GM19025 (cell line): ENCODE measurements around the gene MGMT.

Experiments
- ATAC-seq: cut with Tn5 transposase; IDR thresholded peaks from one replicate; pipeline ENCODE4 v1.9.1; 2021; ENCODE audit warnings: mild to moderate bottlenecking, low read depth, moderate library complexity; ENCODE audit not compliant: unreplicated experiment

Gene MGMT

DNA sequence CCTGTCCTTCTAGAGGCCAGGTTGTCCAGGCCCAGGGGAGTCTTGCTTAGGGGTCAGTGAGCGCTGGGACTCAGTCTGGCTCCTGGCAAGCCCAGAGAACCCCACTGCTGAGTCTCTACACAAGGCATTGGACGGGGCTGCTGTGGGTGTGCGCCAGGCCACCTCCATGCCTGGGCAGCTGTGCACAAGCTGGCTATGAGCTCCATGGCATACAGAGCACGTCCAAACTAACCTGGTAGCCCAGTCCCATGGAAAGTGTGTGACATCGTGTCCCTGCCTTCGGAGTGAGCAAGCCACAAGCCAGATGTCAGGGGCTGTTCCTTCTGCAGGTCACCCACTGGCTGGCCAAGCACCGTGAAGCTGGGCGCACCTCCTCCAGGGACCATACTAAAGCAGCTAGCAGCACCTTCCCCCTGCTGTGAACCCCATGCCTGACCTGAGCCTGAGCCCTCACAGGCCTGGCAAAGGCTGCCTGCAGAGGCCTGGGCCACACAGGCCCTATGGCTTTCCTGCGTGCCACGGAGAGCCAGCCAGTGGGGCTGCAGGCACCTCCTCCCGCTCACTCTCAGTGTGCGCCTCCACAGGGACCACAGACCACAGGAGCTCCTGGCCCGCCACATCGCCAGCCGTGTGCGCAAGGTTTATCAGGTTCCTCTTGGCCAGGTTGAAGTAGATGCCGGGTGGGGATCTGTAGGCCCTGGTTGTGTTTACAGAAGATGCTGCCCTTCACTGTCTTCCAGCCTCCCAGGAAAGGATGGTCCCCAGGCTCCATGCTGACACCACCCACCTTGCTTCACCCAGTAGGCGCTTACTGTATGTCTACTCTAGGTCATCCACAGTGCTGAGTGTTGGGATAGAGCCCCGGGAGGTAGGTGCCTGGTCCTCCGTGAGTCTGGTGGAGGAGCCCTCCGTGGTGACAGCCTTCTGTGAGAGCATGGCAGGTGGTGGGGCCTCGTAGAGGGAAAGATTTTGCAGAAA is 277.4 kb downstream of the MGMT start:
- no peak for ATAC-seq

DNA sequence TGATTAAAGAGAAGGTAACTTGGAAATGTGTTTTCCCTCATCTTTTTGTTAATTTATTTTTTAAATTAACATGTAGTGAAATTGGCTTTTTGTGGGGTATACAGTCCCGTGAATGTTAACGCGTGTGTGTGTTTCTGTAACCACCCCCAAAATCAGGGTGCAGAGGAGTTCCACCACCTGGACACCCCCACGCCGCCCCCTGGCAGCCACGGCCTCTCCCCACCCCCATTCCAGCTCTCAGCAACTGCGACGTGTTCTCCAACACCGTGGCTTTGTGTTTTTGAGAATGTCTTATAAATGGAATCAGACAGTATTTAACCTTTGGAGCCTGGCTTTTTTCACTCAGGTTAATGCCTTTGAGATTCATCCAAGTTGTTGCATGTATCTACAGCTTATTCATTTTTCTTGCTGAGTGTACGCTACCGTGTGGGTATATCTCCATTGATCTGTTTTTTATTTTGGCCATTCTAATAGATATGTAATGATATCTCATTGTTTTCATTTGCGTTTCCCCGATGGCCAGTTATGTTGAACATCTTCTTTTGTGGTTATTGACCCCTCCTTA is 278.2 kb downstream of the MGMT start:
- no peak for ATAC-seq

DNA sequence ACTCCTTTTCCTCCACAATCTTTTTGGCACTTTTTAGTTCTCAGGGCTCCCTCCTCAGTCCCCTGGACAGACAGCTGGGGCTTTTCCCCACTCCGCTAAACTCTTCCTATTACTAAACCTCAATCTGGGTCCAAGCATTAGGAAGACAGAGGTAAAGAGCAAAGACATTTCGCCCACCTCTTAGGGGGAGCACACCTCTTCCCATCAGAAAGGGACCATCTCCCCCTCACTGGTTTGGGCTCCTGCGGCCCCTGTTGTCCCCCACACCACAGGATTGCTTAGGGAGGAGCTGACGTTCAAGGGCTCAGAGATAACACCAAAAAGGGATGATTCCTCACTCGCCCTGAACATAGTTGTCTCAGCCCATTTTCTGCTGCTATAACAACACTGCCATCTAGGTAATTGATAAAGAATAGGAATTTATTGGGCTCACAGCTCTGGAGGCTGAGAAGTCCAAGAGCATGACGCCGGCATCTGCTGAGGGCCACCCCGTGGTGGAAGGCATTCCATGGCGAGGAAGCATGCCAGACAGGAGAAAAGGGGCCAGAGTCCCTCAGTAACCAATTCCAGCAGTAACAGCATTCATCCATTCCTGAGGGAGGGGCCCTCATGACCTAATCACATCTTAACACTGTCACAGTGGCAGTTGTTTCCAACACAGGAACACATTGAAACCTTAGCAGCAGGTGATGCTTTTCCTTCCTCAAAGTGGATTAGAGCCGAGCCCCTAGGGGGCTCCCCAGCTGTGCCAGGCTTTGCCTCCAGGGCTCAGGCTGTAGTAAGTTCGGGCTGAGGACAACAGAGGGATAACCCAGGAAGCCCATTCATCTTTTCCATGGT is 287.4 kb downstream of the MGMT start:
- ATAC-seq: no peak

DNA sequence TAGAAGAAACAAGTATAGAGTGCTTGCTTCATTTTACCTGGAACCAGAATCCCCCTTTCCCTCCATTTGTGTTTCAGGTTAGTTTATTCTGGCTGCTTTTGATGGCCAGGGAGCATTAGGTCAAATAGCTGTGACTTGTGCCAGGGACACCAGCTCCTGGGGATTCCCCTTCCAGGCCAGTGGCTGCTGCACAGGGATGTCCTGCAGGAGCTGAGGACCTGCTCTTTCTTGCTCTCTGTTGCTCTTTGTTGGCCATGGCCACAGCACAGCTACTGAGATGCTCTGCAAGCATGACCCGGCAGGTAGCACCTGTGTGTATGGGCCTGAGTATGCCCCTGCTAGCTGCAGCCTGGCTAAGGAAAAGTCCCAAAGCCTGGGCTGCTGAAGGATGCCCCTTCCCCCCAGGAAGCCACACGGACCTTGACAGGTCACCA is 288.1 kb downstream of the MGMT start:
- no peak for ATAC-seq

DNA sequence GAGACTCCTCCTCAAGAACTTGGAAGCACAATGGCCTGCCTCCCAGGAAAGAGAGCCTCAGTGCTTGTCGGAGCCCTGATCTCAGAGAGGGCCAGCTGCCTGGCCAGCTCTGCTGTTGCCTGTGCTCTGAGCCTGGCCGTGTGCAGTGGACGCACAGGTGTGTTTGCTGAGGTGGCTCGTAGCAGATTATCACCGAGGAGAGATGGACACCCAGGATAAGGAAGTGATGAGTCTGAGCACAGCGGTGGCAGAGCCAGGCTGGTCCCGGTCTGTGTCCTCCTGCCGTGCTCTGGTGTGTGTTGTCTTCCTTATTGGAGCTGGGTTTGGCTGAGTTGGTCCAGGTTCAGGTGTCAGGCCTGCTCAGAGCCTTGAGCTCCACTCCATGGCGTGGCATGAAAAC is 288.6 kb downstream of the MGMT start:
- ATAC-seq: no peak

DNA sequence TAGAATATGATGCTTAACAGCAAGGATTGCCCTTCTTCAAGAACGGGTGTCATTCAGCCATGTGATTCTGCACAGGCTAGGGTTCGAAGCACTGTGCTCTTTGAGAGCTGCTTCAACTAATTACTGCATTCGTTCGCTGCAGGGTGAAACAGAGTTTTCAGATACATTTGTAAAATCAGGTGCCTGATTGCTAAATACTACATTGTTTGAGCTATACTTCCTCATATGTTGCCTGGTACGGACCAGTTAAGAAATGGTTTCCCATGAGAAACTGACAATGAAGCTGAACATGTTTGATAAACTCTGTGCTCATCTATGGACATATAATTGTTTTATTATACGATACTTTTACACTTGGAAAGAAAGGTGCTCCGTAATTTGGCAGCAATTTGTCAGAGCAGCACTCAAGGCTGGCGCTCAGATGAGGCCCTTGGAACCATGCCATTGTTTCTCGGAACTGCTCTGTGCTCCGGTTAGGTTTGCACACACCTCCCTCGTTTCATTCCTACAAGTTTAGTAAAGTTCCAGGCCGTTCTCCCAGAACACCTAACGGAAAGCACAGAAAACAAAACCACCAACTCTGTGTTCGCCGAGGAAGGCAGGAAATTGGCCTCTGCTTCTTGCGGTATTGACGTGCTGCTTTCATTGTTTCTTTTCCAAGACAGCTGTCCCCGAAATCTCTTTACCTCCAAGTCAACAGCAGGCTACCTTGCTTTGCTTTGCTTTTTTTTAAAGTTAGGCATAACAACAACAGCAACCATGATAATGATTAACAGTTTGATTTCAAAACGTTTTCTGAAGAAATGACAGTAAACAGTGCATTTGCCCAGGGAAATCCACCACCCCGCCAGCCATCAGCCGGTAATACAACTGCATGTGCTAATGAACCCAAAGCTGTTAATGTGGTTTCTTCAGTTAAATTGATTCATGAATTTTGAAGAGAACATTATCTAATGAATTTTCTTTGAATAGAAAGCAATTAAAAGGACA is 290.2 kb downstream of the MGMT start:
- no peak for ATAC-seq

DNA sequence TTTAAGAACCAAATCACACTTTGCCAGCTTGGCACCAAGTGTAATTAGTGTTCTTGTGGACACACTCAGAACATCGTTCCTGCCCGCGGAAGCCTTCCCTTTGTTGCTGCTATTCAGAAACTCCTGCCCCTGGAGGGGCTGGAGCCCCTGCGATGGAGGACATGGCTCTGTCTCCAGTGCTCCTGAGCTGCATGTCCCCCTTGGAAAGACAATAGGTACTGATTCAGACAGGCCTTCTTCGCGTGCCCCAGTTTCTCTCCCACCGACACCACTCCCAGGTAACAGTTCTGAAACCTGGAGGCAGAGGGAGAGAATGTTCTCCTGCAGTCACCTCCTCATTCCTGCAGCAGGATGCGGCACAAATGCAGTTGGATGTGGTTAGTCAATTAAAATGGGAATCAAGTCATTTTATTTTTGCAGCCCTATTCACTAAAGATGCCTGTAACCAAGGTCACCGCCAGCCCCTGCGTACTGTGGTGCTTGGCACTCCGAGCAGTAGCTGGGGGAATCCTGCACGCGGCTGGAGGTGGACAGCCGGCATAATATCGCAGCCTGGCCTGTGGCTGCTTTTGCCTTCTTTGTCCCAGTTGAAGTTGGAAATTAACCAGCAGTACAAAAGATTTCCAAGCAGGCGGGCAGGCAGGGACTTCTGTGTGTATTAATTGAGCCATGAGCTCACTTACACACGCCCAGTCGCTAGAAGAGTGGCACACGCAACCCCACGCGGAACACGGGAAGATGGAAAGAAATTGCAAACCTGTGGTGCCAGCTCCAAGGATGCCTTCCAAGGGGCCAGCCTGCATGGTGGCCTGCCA is 291.4 kb downstream of the MGMT start:
- no peak for ATAC-seq

DNA sequence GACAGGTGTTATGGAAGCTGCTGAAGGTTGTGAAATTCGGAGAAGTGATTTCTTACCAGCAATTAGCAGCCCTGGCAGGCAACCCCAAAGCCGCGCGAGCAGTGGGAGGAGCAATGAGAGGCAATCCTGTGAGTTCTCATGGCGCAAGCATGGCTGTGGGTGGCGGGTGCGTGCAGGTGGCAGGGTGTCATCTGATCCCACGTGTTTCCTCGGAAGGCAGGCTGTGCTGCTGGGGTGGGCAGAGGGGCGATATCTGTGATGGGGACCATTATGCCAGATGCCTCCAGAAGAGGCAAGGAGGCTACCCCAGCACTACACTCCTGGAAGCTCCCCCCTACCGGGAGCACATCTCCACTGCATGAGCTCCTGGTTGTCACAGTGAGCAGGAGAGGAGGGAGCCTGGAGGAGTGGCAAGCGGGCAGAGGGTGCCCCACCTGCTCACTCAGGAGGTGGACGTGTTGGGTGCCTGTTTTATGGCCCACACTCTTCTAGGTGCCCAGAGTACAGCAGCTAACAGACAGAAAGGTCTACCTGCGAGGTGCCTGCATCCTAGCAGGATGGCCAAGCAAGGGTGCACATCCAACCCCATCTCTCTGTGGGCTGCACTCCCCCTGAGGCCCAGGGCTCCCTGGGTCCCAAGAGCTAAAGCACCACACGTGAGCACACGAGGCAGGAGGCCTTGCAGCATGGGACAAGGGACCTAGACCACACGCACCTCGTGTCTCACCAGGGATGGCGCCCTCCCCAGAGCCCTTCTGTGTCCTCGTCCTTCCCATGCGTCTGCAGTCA is 292.4 kb downstream of the MGMT start:
- no peak for ATAC-seq

DNA sequence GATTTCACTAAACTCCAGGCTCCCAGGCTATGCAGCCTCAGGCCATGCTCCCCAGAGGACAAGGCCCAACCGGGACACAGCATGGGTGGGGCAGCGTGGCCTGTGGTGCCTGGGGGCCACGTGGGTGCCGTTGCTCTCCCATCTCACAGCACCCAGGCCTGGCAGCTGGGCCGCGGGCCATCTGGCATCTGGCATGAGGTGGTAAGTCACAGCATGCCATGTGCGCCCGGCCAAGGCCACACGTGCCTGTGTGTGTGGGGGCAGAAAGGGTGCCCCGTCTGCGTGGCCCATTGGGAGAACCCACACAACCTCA is 292.9 kb downstream of the MGMT start:
- ATAC-seq: no peak

DNA sequence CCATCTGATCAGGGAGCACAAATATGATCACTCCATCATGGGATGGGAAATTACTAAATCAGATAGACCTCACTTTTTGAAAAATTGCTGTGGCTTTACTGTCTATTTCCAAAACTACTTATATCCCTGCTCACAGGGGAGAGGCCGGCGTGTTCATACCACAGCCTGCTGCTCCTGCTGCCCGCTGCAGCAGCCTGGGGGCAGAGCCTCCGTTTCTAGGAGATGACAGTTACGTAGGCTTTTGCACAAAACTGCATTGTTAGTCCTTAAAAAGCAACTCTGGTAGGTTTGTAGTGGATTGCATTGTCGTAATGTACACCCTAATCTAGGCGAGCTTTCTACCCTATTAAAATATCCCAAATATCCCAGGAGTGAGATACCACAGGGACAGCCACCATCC is 293.4 kb downstream of the MGMT start:
- no peak for ATAC-seq

DNA sequence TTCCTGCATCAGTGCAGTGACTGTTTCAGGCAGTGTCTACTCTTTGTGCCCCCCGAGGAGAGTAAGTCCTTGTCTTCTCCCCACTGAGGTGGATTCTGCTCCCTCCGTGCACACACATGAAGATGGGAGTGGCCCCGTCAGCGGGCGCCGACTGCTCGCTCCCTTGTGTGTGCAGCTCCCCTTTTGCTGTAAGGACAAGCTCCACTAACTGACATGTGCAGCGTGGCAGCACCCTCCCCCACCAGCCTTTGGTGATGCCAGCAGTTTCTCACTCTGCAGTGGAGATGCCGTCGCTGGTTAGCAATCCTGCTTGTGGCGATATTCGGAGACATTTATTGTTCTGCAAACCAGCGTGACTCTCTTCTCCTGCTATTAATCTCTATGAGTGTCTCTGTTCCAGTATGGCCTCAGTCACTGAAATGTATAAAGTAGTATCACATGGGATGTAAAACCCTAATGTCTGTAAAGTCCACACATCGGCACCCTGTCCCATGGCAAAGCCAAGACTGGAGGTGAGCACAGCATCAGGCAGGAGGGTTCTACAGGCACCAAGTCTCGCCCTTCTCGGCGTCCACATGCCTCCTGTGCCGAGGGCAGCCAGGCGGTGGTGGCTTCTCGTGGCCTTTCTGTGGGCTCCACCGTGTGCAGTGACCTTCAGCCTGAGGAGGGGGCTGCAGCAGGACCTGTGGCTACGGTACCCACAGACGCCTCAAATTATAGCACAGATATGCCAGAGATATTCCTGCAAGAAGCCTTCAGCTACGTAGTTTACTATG is 294.3 kb downstream of the MGMT start:
- no peak for ATAC-seq

DNA sequence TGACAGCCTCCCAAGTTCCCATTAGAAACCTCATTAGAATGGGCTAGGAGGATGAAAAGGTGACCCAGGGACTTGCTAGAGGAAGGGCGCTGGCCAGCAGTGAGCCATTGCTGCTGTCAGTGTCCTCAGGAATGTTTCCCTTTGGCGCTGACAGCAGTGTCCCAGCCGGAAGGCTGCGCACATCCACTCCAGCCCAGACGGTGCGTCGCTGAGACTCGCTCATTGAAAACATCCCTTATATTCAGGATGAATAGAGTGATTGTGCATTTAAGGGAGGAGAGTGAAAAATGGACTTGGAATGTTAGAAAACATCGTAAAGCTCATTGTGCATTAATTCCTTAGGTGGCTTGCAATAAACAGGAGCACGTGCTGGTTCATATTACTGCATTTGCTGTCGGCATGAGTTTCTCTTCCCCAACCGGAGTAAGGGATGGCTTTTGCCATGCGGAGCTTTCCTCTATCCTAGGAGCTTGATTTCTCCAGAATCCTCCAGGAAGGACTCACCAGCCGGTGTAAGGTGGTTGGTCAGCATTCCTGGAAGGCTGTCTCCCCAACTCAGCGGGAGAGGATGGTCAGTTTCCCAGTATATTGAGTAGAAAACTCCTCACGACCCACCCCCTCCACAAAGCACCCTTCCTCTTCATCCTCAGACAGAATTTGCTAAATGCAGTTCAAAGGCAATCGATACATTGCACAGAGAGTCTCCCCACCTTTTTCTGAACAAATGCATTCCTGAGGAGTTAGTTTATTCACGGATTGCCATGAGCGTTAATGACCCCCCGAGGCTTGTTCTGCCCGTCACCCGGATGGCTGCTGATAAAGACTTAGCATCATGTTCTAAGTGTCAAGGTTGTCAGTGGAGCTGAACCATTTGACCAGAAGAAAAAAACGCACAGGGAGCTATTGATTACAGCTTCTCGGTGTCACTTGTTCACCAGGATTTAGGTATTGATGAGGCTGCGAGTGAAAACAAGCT is 295.2 kb downstream of the MGMT start:
- ATAC-seq: no peak

DNA sequence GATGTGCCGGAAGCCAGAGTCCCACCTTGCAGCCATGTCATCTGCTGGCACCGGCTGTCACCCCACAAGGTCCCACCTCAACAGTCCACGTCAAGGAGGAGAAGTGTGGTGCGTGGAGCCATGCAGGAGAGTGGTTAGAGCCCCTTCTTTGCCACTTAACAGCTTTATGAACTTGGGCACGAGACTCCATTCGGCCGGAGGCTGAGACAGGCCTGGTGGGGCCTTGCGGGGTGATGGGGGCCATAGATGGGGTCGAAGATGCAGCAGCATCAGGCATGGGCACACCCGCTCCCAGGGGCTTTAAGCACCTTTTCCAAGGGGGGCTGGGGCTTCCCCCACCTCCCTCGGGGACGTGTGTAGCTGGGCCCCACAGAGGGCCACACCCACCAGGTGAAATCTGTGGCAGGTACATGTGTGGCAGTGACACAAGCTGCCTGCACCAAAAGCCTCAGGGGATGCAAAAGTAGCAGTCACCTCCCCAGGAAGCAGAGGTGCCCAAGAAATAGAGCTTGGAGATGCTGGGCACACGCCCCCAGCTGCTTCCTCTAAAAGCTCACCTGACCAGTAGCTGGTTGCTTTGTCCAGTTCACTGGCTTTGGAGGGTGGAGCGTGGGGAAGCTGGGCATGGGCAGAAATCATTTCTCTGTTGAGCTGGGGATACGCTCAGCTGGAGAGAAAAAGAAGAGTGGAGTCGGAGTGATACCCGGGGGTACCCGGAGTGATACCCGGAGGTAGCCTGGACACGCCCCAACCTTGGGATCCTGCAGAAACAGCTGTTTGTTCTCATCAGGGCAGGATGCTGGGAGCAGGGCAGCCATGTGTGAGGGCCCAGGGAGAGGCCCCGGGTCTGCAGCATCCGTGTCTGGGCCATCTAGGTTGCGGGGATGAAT is 297.2 kb downstream of the MGMT start:
- ATAC-seq: no peak

DNA sequence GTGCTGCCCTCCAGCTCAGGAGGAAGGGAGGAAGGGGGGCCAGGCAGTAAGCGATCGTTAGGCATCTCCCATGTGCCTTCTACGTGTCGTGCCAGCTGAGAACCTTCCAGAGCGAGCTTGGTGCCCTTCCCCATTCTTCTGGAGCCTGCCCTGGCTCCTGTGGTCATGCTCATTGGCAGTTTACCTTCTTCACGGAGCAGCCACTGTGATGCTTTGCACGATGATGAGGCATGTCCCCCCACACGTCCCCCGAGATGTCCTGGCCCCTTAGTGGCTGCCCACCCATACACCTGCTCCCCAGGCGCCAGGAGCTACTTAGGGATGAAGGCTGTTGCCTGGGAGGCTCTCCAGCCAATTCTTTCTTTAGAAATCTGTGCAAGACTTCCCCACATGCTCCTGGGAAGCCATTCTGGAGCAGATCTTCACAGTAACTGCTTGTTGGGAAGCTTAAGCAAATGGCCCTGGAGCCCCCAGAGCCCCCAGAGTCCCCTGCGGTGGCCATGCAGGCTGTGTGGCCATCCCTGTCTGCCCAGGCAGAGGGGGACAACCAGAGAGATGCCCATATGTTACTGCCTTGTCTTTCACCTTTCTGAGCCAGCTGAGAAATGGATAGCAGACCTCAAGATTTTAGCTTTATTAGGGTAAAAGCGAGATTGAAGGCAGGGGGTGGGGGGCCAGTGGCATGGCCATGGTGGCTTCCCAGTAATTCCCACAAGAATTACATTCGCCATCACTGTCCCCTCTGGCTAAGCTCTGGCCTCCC is 298.0 kb downstream of the MGMT start:
- ATAC-seq: no peak
